ENCODE results near the gene NDUFS3.
"Not testable (repeated sequence)": the region's sequence is repeated elsewhere in the genome, so short reads cannot be mapped to it uniquely, and the experiment has no call there.

The NDUFS3 gene

DNA sequence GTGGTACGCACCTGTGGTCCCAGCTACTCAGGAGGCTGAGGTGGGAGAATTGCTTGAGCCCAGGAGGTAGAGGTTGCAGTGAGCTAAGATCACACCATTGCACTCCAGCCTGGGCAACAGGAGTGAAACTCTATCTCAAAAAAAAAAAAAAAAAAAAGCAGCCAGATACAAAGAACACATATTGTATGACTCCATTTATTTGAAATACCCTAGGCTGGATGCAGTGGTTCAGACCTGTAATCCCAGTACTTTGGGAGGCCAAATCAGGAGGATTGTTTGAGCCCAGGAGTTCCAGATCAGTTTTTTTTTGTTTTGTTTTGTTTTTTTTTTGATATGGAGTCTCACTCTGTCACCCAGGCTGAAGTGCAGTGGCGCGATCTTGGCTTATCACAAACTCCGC, 16.5 kb upstream of the NDUFS3 start:
- not testable (repeated sequence) for DNase-seq

DNA sequence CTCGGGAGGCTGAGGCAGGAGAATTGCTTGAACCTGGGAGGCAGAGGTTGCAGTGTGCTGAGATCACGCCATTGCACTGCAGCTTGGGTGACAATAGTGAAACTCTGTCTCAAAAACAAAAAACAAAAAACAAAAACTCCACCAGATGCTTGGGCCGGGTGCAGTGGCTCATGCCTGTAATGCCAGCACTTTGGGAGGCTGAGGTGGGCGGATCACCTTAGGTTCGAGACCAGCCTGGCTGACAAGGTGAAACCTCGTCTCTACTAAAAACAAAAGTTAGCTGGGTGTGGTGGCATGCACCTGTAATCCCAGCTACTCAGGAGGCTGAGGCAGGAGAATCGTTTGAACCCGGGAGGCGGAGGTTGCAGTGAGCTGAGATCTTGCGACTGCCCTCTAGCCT, 14.5 kb upstream of the NDUFS3 start:
- not testable (repeated sequence) for DNase-seq

DNA sequence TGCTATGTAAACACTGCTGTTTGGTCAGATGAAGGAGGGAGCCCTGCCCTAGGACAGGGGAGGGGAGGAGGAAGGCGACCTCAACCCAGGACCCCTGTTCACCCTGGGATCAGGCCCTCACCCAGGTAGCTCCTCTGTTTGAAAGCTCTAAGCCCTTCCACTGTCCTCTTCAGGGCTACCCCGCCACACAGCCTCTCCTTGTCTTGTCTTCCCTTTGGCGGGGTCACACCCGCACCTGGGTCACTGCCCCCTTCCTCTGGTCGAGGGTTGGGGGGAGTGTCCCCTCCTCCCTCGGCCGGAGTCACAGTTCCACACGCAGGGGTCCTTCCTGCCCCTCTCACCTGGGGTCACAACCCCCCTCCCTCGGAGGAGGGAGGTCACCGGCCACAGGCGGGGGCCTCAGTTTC, 13.9 kb upstream of the NDUFS3 start:
- no peak for DNase-seq

DNA sequence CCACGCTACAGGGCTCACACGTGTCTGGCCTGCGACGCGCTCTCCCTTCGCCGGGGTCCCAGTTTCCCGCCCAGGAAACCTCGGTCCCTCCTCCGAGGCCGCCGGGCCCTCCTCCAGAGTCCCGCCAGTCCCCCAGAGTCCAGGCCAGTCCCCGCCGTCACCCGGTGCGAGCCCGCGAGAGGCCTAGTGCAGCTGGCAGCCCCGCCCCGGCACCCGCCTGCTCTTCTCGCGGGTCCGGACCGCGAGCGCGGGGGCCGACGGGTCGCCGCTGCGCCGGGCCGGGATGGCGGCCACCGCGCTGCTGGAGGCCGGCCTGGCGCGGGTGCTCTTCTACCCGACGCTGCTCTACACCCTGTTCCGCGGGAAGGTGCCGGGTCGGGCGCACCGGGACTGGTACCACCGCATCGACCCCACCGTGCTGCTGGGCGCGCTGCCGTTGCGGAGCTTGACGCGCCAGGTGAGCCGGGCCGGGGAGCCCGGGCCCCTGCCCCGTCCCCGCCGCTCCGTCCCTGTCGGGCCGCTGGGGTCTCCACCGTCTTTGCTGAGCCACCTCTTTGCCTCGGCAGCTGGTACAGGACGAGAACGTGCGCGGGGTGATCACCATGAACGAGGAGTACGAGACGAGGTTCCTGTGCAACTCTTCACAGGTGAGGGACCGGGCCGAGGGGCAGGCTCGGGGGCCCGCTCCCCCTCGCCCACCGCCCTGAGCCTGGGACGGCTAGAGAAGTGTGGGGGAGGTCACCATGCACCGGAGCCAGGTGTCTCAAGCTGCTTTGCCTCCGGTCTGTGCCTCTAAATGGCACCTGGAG, 13.3 kb upstream of the NDUFS3 start, which contains the start of gene PTPMT1:
TSS of gene PTPMT1 (plus strand) at position 260 of the 809 bp plus-strand sequence. CDS start at position 284, 24 bp downstream.
- DNase-seq = peak; percentile 91

DNA sequence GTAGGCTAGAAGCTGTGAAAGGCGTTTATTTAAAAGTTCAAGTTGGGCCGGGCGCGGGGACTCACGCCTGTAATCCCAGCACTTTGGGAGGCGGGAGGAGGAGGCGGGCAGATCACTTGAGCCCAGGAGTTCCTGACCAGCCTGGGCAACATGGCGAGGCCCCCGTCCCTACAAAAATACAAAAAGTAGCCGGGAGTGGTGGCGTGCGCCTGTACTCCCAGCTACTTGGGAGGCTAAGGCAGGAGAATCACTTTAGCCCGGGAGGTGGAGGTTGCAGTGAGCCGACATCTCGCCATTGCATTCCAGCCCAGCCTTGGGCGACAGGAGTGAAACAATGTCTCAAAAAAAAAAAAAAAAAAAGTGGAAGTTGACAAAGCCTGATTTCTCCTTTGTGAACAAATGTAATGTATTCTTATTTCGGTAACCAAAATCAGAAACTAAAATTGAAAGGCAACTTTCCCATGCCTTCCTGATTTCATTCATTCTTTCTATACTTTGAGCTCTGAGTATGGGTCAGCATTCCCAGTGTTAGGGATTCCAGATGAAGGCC, 12.7 kb upstream of the NDUFS3 start:
- DNase-seq = peak; percentile 63

DNA sequence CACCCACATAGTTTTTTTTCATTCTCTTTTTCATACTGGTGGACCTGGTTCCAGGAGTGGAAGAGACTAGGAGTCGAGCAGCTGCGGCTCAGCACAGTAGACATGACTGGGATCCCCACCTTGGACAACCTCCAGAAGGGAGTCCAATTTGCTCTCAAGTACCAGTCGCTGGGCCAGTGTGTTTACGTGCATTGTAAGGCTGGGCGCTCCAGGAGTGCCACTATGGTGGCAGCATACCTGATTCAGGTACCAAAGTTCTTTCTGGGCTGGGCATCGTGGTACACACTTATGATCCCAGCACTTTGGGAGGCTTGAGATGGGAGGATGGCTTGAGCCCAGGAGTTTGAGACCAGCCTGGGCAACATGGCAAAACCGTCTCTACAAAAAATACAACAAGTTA, 9.2 kb upstream of the NDUFS3 start:
- no peak for DNase-seq

DNA sequence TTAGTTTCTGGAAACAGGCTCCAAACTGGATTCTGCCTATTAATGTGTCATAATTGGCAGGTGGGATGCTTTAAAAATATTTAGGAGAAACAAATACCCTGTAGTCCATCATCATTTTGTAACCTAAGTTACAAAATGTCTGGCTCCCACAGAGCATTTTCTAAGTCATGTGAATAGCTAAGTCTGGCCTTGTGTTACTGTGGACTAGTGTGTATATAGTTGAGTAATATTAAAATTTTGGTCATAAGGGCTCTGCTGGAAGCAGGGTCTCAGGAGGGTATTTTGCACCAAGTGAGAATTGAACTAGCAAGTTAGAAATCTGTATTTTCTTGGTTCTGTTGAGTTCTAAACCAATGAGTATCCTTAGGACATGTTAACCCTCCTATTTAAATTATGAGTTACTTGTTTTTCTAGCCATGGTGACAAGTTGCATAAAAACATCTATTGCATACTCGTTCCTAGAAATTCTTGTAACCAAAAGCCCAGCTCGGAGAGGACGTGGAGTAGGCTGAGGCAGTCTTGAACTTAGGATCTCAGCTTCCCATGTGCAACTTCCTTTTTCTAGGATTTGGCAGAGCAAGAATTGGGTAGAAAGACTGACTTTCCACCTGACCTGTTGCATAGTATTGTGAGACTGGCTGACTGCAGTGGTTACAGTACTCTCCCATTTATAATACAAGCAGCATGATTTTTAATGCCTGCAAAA, 8.1 kb upstream of the NDUFS3 start:
- DNase-seq = no peak

DNA sequence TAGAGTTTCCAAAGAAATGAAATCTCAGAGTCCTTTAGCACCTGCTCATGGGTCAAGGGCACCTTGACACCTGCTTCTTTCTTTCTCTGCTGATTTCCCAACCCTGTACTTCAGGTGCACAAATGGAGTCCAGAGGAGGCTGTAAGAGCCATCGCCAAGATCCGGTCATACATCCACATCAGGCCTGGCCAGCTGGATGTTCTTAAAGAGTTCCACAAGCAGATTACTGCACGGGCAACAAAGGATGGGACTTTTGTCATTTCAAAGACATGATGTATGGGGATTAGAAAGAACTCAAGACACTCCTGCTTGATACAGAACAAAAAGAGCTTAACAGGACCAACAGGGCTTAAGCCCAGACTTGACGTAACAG, 7.5 kb upstream of the NDUFS3 start:
- DNase-seq = no peak

DNA sequence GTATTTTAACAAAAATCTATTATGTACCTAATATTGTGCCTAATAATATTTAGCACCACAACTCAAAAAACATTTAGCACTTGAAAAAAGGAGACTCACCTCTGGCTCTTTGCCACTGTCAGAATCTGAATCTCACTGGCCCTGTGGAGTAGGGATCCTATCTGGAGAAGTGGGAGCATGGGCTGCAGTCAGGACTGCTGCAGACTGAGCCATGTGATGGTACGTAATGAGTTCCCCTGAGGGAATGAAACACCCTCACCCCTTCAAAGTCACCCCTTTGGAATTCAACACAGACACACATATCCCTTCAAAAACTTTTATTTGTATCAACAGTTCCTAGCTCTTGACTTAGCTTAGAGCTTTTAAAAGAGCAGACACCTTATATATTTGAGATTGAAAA, 7.0 kb upstream of the NDUFS3 start:
- no peak for DNase-seq

DNA sequence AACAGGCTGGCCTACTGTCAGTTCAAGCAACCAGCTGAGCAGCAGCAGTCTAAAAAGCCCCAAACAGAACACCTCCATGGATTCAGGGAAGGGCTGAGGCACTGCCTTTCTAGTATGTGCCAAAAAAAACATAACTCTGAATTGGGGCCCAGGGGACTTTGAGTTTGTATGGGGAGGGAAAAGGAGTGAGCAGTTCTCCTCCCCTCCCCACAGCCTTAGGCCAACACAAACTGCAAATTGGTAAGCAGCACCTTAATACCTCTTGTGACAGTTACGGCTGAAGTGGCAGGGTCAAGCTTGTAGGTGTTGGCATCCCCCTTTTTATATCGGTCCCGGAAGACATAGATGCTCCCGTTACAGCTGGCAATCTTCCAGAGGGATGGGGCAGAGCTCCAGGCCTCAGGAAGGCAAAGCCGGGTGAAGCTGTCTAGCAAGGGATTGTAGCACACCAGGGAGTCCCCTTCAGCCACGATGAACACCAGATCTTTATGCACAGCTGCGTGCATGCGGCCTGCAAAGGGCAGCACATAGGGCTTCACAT, 6.1 kb upstream of the NDUFS3 start:
- DNase-seq = no peak

DNA sequence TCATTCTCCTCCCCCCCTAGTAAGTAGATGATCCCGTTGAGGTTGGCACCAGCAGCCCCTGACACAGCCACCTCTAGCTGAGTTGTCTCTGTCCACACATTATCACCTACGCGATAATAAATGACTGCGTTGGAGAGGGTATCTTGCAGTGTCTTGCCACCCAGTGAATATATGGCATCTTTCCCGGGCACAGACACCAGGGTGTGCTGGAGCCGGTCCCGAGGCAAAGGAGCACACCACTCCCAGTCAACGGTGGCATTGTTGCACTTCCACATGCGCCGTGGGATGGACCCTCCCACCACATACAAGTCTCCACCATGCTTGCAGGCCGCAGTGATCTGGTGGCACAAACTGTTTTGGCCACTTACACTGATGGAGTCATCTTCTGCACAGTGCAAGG, 5.6 kb upstream of the NDUFS3 start:
- DNase-seq = no peak

DNA sequence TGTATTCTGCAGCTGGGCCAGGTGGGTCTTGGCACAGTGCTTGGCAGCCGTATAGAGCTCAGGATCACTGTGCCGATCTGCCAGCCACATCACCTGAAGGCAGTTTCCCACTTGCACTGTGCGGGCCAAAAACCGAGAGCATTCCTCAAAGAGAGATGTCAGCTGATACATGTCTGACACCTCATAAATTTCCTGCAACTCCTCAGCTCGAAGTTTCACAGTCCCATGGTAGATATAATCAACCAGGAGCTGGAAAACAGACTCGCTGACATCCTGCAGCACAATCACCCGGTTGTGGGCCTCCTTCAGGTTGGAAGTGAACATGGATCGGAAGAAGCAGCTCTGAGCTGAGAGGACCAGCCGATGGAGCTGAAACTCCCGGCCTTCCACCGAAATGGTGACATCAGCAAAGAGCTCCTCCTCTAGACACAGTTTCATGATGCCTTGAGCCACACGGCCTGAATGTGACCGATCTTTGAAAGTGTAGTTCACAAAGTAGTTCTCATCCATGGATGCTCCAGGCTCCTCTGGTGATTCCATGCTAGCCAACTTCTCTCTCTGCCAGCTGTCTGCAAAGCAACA, 1.3 kb upstream of the NDUFS3 start:
- DNase-seq = no peak

DNA sequence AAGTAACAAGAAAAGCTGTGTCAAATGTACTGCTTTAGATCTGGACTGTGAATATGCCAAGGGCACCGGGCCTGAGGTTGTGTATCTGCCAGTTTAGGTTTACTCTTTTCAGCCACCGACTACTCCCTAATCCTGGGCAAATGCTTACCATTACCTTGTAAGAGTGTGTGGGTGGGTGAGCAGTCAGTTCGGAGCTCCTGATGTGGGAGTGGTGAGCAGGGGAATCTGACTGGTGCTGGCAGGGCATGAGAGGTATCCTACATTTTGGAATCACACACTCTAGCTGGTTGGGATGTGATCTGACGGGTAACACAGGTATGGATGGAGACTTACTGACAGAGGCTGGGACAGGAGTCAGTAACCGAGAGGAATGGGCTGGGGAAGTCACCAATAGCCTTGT, 5.0 kb downstream of the NDUFS3 start:
- DNase-seq = no peak

DNA sequence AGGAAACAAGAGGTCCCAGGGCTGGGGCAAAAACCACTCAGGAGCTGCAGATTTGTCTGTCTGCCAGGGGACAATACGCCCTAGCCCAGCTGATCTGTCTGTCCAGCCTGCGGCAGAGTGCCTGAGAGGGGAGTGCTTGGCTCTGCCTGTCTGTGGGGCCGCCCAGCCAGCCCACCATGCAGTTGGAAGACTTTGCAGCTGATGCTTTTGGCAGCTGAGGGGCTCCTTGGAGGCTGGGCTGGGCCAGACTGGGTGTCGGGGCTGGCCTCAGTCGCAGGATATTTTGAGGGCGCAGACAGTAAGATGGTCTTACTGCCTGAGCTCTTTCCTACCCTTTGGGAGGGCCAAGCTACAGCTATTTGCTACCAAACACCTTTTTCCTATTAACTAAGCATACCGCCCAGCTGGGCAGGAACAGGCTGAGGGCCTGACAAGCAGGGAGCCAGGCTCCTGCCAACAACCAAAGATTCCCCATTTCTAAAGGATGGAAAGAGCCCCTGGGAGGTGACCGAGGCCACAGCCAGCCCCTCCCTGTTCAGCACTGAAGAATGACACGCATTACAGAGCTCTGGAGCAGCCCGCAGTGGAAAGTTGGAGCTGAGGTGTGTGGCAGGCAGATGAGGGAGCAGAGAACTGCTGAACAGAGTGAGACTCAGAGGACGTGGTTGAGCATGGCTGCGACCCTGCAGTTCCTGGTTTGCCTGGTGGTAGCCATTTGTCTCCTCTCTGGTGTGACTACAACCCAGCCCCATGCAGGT, 7.4 kb downstream of the NDUFS3 start, which contains the start of gene FAM180B:
TSS of gene FAM180B (plus strand) at position 581 of the 758 bp plus-strand sequence. CDS start at position 672, 91 bp downstream.
- DNase-seq = no peak

DNA sequence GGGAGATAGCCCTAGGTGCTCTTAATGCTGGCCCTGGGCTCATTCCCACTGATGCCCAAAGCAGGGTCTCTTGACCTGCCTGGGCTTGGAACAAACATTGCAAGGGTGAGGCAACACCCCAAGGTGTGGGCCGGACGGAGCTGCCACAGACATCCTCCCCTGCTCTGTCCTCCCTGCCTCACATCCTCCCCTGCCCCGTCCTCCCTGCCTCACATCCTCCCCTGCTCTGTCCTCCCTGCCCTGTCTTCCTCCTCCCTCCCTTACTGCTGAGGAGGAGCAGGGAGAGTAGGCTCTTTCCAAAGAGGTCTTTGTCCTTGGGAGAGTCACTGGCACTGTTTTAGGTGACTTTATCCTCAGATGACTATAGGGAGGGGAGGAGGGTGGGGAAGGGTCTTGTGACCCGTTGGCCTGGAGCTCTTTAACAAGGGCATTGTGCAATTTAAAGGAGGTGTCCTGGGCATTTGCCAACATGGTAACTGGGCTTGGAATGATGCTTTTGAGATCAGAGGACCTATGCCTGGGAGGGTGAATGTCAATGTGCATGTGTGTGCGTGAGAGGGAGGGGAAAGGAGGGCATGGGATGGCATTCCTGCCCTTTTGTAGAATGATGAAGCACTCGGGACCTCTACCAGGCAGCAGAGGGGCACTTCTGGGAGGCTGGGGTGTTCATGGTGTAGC, 8.3 kb downstream of the NDUFS3 start:
- DNase-seq = no peak

DNA sequence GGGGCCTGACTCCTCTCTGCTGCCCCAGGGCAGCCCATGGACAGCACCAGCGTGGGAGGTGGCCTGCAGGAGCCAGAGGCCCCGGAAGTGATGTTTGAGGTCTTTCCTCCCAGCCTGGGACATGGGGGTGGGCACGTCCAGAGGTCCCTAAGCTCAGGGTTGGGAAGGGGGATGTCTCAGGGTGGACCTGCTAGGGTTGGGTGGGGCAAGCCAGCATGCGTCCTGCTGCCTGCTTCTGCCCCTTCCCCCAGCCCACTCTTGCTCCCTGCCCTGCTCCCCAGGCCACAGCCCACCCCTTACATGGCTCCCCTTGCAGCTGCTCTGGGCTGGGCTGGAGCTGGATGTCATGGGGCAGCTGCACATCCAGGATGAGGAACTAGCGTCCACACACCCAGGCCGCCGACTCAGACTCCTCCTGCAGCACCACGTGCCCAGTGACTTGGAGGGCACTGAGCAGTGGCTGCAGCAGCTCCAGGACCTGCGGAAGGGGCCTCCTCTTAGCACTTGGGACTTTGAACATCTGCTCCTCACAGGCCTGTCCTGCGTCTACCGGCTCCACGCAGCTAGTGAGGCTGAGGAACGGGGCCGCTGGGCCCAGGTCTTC, 9.0 kb downstream of the NDUFS3 start:
- no peak for DNase-seq

DNA sequence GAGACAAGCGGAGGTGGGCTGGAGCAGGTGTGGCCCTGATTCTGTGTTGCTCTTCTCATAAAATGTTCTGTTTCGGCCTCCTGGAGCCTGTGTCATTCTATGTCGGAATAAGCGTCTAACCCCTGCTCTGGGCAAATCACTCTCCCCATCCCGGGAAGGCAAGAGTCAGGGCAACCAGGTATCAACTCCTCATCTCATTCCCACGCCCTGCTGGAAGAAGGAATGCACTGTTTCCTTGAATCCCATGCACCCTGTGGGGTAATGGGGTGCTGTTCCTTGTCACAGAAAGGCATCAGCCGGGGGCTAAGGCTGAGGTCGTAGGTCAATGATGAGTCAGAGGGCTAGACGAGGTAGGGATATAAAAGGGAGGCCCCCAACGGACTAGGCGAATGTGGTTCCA, 10.2 kb downstream of the NDUFS3 start:
- DNase-seq = no peak

DNA sequence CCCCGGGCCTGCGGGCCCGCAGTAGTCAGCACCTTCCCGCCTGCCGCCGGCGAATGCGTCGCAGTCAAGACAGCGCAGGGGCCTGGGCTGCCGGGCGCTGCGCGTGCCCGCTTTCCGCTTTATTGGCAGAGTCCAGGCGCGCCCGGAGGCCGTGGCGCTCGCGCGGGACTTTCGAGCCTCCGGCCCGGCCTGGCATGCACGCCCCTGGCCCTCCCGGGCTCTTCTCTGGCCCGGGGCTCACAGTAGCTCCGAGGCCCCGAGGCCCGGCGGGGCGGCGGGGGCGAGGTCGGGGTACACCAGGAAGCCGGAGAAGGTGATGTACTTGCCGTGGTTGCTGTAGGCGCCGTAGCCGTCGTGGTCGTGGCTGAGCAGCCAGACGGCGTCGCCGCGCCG, 10.7 kb downstream of the NDUFS3 start:
- no peak for DNase-seq

DNA sequence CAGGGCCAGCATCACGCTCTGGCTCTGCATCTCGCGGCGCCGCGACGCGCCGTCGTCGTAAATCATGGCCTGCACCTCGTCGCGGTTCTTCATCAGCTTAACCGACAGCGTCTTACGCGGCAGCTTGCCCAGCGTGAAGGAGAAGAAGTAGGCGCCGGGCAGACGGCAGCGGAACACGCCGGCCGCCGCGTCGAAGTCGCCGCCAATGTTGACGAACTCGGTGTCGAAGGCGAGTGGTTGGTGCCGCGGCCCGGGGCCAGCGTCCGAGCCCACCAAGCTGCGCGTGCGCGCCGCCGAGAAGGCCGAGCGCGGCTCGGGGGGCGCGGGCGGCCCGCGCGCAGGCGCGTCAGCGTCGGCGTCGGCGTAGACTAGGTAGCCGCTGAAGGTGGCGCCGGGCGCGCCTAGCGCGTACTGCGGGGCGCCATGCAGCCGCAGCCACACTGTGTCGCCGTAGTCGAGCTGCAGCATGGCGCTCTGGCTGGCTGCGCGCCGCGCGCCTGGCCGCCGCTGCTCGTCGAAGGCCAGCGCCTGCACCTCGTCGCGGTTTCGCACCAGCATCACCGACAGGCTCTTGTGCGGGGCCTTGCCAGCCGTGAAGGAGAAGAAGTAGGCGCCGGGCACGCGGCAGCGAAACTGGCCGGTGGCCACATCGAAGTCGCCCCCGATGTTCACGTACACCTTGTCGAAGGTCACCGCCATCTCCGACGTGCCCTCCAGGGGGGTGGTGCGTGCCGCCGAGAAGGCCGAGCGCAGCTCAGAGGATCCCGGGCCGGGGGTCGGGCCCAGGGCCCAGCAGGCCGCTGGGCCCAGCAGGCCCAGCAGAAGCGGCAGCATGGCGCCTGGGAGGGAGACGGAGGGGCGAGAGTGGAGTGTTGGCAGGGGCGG, 11.3 kb downstream of the NDUFS3 start:
- DNase-seq = no peak

DNA sequence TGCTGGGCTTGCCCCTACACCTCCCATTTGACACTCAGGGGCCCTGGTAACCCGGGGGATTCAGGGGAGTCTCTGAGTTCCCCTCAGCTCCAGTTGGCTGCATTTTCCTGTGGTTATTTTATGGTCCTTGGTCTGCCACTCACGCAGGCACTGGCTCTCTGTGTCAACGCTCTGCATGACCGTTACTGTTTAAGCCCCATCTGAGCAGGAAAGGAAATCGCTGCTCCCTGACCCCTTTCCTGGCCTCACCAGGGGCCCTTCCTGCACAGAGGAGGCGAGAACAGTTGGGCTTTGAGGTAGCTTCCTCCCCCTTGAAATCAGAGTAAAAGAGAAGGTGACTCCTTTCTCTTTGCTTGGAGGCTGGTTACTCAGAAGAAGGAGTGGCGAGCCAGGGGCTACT, 12.9 kb downstream of the NDUFS3 start:
- DNase-seq = no peak

Measured in islet precursor cell (in vitro differentiated cells).